OCI-LY7 (cell line): ENCODE results near the gene DTYMK.

Experiments used
- CTCF ChIP-seq: fragments of 200-600 bp; sonication (generic); conservative IDR thresholded peaks from 2 replicates; pipeline ENCODE4 v1.5.1; 2014; ENCODE audit warnings: mild to moderate bottlenecking, antibody characterized with exemption, low read length, moderate library complexity, mixed read lengths
- EZH2phosphoT487 ChIP-seq: fragments of 200-600 bp; sonication (generic); IDR thresholded peaks from 2 replicates; pipeline ENCODE4 v1.6.1; 2018; ENCODE audit warnings: low read depth, borderline replicate concordance, mild to moderate bottlenecking, mixed run types, antibody characterized with exemption, low read length, moderate library complexity, mixed read lengths

GRCh38 chr2:241640165-241640795, 46.3 kb downstream of the DTYMK start:
- TF ChIP-seq CTCF (no peak), EZH2phosphoT487 (no peak)
